Measurements from ENCODE around the gene TM4SF4. TPM values are rescaled to one million over a fixed set of nuclear protein-coding genes. Genes with fewer than 3 reads are reported as not detected.

TM4SF4 gene
- polyA plus RNA-seq, 1 donor from 2014 or later = not detected

DNA sequence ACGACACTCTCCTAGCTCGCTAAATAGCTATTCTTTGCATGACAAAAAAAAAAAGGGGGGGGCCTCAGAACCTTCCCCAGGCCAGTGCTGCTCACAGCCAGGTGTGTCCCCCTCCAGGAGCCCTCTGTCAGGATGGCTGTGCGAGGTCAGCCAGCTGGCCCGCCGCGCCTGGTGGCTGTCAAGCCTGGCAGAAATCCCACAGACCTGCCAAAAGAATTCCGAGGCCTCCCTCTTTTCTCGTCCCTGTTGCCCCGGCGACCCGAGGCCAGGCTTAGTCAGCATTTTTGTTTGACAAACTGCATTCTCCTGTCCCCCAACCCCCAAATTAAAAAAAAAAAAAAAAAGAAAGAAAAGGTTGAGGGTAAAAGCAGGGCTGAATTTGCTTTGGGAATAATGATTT lies 61.9 kb downstream of the TM4SF4 start:
- Histone ChIP-seq H3K4me3 (ENCODE audit: low read length) (peak overlapping the region; percentile 8), H3F3A (ENCODE audit: insufficient read depth, low read length, poor library complexity, severe bottlenecking) (no peaks in the 10 kb centered on the region)
- TF ChIP-seq EZH2 (IDR thresholded peaks at IDR 0.05; ENCODE audit: borderline replicate concordance, insufficient read depth, low read length, poor library complexity, severe bottlenecking) = no peak
- TF ChIP-seq TAF1 (IDR thresholded peaks at IDR 0.05; ENCODE audit: low read depth) = no peak
- no peak for TF ChIP-seq SMC3 (conservative IDR thresholded peaks at IDR 0.05; ENCODE audit: poor library complexity)
- TF ChIP-seq, protein P1, sequence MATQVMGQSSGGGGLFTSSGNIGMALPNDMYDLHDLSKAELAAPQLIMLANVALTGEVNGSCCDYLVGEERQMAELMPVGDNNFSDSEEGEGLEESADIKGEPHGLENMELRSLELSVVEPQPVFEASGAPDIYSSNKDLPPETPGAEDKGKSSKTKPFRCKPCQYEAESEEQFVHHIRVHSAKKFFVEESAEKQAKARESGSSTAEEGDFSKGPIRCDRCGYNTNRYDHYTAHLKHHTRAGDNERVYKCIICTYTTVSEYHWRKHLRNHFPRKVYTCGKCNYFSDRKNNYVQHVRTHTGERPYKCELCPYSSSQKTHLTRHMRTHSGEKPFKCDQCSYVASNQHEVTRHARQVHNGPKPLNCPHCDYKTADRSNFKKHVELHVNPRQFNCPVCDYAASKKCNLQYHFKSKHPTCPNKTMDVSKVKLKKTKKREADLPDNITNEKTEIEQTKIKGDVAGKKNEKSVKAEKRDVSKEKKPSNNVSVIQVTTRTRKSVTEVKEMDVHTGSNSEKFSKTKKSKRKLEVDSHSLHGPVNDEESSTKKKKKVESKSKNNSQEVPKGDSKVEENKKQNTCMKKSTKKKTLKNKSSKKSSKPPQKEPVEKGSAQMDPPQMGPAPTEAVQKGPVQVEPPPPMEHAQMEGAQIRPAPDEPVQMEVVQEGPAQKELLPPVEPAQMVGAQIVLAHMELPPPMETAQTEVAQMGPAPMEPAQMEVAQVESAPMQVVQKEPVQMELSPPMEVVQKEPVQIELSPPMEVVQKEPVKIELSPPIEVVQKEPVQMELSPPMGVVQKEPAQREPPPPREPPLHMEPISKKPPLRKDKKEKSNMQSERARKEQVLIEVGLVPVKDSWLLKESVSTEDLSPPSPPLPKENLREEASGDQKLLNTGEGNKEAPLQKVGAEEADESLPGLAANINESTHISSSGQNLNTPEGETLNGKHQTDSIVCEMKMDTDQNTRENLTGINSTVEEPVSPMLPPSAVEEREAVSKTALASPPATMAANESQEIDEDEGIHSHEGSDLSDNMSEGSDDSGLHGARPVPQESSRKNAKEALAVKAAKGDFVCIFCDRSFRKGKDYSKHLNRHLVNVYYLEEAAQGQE (IDR thresholded peaks at IDR 0.05; ENCODE audit: borderline replicate concordance) = no peak
- no peak for TF ChIP-seq EP300 (conservative IDR thresholded peaks at IDR 0.05; ENCODE audit: poor library complexity, severe bottlenecking)
- TF ChIP-seq MXI1 (conservative IDR thresholded peaks at IDR 0.05; ENCODE audit: poor library complexity, severe bottlenecking) = no peak
- TF ChIP-seq POLR2AphosphoS5 (IDR thresholded peaks at IDR 0.05) = no peak
- no peak for TF ChIP-seq RAD21 (conservative IDR thresholded peaks at IDR 0.05)
- TF ChIP-seq, protein P2, sequence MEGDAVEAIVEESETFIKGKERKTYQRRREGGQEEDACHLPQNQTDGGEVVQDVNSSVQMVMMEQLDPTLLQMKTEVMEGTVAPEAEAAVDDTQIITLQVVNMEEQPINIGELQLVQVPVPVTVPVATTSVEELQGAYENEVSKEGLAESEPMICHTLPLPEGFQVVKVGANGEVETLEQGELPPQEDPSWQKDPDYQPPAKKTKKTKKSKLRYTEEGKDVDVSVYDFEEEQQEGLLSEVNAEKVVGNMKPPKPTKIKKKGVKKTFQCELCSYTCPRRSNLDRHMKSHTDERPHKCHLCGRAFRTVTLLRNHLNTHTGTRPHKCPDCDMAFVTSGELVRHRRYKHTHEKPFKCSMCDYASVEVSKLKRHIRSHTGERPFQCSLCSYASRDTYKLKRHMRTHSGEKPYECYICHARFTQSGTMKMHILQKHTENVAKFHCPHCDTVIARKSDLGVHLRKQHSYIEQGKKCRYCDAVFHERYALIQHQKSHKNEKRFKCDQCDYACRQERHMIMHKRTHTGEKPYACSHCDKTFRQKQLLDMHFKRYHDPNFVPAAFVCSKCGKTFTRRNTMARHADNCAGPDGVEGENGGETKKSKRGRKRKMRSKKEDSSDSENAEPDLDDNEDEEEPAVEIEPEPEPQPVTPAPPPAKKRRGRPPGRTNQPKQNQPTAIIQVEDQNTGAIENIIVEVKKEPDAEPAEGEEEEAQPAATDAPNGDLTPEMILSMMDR (IDR thresholded peaks at IDR 0.05; ENCODE audit: poor library complexity, severe bottlenecking) = no peak

DNA sequence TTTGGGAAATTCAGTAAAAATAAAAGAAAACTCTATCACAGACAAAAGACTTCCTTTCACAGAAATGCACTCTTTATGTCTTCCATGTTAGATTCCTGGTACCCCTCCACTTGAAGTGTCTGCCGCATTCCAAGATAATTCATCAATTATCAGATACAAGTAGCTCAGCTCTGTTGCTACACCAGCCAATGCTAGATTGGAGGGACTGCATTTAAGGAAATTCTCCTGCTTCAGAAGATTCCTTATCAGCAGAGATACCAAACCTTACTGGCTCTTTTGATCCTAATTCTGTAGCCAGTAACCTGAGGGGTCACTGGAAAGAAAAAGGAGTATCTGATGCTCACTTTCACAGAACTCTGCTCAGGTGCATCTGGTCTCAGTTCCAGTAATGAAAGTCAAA lies 63.9 kb downstream of the TM4SF4 start:
- Histone ChIP-seq H3K36me3 (ENCODE audit: insufficient read depth, low read length) (no peaks in the 10 kb centered on the region), H3K27ac (ENCODE audit: low read length) (no peak overlapping the region), H3K79me2 (replicated peaks; ENCODE audit: insufficient read depth, low read length) (no peaks in the 10 kb centered on the region), H4K20me1 (ENCODE audit: insufficient read depth) (no peaks in the 10 kb centered on the region), H2AFZ (ENCODE audit: low read depth, low read length) (no peak overlapping the region), H3K9ac (ENCODE audit: low read length) (no peak overlapping the region), H3K9me2 (ENCODE audit: insufficient read depth, low read length) (no peaks in the 10 kb centered on the region), H3K9me3 (ENCODE audit: low read length) (no peaks in the 10 kb centered on the region), H3K4me2 (ENCODE audit: low read length) (no peak overlapping the region), H3K27me3 (ENCODE audit: insufficient read depth, low read depth, low read length) (no peaks in the 10 kb centered on the region), H3K4me3 (ENCODE audit: low read length) (no peak overlapping the region), H3F3A (ENCODE audit: insufficient read depth, low read length, poor library complexity, severe bottlenecking) (no peaks in the 10 kb centered on the region)
- TF ChIP-seq EP300 (conservative IDR thresholded peaks at IDR 0.05; ENCODE audit: poor library complexity, severe bottlenecking) (no peak), MXI1 (conservative IDR thresholded peaks at IDR 0.05; ENCODE audit: poor library complexity, severe bottlenecking) (no peak), POLR2AphosphoS5 (IDR thresholded peaks at IDR 0.05) (no peak)
- TF ChIP-seq, protein P1 (IDR thresholded peaks at IDR 0.05; ENCODE audit: borderline replicate concordance) = no peak

More for the DNA sequence above, 61.9 kb downstream of the TM4SF4 start:
- no peaks in the 10 kb centered on the region for H3K9me3 ChIP-seq (ENCODE audit: low read length)
- no peaks in the 10 kb centered on the region for H3K36me3 ChIP-seq (ENCODE audit: insufficient read depth, low read length)
- no peak overlapping the region for H3K4me2 ChIP-seq (ENCODE audit: low read length)
- no peak overlapping the region for H3K27ac ChIP-seq (ENCODE audit: low read length)
- H2AFZ ChIP-seq (ENCODE audit: low read depth, low read length) = no peak overlapping the region
- no peaks in the 10 kb centered on the region for H3K9me2 ChIP-seq (ENCODE audit: insufficient read depth, low read length)
- H3K9ac ChIP-seq (ENCODE audit: low read length) = no peak overlapping the region
- no peaks in the 10 kb centered on the region for H3K27me3 ChIP-seq (ENCODE audit: insufficient read depth, low read depth, low read length)
- no peaks in the 10 kb centered on the region for H3K79me2 ChIP-seq (replicated peaks; ENCODE audit: insufficient read depth, low read length)
- H4K20me1 ChIP-seq (ENCODE audit: insufficient read depth) = no peaks in the 10 kb centered on the region

All from neural cell (in vitro differentiated cells).